NCI-H2107 (cell line): ENCODE measurements around the gene HNF4A.
"Not testable (repeated sequence)": the region's sequence is repeated elsewhere in the genome, so short reads cannot be mapped to it uniquely, and the experiment has no call there.

ENCODE experiments used
- DNase-seq: peaks from one replicate; lab custom pipeline; 2025; lab: John Stamatoyannopoulos, UW

HNF4A gene

DNA sequence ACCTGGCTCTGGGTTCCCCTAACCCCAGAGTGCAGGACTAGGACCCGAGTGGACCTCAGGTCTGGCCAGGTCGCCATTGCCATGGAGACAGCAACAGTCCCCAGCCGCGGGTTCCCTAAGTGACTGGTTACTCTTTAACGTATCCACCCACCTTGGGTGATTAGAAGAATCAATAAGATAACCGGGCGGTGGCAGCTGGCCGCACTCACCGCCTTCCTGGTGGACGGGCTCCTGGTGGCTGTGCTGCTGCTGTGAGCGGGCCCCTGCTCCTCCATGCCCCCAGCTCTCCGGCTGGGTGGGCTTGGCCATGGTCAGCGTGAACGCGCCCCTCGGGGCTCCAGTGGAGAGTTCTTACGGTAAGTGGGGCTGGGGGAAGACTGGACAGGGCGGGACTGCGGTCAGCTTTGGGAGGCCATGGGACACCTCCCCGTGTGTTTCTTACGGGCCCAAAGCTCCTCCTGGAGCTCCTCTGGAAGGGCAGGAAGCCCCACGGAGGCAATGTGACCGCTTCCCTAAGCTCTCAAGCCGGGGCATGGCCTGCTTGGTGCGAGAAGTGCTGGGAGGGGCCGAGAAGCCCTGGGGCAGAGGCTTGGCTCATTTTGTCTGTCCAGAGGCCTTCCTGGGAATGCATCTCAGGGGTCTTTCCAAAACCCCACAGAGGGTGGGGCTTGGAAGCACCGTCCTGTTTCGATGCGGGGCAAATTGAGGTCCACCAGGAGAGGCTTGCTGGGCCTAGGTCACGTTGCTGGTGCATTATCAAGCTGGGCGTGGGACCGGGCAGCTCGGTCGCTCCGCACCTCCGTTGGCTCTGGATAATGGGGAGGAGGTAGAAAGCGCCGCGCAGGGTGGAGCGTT, at the start of gene HNF4A:
TSS of gene HNF4A (plus strand) at position 202 of the 855 bp plus-strand sequence. CDS start at position 308, 106 bp downstream.
- no peak for DNase-seq

DNA sequence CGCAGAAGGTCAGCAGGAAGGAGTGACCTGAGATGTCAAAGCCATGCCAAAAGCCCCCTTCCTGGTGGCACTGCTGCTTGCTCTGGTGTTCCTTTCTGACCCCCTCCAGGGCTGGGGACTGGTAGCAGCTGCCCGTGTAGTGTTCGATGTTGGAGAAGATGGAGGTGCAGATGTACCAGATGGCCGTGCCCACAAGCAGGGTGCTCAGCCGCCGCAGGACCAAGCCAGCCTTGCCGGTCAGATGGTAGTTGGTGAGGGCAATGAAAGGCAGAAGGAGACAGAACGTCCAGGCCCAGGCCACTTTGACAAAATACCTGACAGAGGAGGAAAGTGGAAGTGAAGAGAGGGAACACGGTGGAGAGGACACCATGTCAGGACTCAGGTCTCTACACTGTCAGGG, 48.6 kb upstream of the HNF4A start:
- DNase-seq, result no peak

DNA sequence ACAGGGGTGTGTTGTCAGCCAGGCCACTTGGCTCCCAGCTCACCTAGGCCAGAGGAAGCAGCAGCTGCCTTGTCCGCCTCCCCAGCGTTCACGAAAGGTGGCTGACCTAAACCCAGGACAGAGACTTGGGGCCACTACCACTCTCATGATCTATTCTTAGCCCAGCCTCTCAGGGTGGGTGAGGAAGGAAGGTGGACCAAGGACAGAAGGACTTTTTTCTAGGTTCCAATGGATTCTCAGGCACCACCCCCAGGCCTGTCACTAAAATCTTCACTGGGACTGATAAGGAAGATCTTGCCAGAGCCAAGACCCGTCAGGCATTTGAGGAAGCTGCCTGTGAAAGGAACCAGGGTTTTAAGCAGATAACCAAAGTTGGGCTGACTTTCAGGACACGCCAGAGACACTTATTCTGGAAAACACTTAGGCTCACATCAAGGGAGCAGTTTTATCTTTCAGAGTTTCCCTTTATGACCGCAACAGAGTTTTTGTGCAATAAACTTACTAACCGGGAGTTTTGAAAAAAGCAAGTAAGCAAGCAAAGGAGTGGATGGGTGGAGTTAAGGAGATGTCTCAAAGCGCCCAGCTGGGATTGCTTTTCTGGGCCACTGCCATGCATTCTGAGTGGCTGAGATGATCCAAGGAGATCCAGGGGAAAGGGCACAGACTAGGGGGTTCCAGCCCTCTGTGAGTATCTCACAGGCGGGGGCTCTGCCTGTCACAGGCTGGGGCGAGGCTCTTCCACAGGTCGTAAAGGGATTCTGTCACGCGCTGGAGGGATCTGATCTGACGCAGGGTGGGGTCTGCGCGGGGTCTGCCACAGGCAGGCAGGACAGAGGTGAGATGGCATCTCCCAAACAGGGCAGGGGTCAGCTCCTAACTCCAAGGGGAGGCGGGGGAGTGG, 45.5 kb upstream of the HNF4A start:
- DNase-seq, result no peak

DNA sequence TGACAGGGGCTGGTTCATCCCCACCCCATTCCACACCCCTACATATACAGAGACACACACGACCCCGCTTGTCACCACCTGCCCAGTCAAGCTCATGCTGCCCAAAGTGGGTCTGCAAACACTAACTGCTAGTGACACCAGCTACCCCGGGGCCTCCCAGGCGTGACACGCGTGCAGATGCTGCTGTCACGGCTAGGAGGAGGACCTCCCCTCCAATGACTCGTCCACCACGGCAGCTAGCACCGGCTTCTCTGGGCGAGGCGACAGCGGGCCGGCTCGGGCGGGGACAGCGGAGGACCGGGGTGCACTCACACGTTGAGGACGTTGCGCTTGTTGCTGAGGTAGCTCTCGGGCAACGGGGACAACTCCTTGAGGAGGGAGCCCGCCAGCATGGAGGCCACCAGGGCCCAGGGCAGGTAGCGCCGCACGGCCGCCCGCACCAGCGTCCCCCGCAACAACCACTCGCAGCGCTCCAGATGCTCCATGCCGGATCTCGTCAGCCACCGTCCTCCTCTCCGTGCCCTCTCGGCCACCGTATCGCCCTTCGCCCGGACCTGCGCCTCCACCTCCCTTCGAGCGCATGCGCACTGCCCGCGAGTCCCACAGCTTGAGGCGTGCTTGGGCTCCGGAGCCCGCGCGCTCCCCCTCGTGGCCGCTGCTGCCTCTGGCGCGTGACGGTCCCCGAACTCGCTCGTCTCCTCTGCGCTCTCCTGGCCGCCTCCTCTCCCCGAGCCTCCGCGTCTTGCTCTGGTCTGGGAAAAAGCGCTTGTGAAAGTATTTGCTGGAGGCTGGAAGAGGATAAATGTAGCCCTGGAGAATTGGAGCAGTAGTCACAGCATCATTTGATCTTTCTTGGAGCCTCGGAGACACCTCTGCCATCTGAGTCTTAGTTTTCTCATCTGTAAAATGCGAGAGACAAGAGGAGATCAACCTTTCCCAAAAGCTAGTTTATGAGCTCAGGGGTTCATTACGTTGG, 44.5 kb upstream of the HNF4A start, which contains the start of gene FITM2:
TSS of gene FITM2 (minus strand) at position 539 of the 976 bp plus-strand sequence. CDS start at position 485, 54 bp downstream.
- peak; percentile 84 for DNase-seq

DNA sequence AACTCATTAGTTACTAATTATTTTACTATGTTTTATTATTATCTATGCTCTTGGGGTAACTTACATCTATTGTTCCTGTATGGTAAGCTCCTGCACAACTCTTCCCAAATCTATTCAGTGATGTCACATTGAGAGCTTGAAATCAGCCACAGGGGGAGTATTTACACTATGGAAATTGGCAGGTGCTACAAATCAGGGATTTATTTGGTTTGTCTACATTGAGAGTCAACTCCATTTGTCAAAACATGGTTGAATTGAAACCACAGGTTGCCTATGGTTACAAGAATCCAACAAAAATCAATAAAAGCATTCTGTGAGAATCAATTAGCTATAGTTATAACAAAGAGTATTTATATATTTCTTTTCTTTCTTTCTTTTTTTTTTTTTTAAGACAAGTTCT, 40.6 kb upstream of the HNF4A start:
- no peak for DNase-seq

DNA sequence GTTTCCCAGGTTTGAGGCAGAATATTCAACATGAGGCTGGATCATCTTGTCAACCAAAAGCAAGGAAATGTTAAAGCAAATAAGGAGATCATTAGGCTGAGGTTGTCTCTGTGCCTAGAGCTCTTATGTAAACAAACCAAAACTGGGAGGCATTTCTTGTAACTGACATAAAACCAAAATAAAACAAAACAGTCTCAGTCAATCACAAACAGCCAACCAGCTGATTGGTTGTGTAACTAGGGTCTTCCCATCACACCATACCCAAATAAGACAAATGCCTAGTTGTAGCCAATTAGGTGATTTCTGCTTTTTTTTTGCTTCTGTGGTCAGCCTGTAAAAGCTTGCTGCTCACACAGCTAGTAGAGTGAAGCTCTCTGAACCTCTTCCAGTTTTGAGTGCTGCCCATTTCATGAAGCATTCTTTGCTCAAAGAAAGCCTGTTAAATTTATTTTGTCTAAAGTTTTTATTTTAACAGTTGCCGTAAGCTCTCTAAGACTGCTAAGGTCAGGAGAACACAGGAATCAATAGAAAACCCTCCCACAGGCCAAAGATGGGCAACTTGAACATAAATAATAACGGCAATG, 35.6 kb upstream of the HNF4A start:
- DNase-seq, result no peak

DNA sequence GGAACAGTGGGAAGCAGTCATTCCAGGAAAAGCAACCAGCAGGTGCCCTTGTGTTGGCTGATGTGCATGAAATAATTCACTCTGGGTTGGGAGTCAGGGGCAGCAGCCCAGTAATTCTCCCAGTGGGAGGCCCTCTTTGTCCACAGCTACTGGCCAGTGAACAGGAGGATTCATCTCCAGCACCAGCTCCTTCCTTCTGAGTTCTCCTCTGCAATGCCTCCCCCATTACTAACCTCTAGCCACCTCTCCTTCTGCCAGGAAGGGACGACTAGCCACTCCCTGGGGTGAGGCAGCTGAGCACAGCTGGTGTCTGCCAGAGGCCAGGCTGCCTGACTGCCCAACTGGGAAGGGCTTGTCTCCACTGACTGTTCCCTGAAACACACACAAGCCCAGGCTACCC, 31.2 kb upstream of the HNF4A start:
- DNase-seq, result no peak

DNA sequence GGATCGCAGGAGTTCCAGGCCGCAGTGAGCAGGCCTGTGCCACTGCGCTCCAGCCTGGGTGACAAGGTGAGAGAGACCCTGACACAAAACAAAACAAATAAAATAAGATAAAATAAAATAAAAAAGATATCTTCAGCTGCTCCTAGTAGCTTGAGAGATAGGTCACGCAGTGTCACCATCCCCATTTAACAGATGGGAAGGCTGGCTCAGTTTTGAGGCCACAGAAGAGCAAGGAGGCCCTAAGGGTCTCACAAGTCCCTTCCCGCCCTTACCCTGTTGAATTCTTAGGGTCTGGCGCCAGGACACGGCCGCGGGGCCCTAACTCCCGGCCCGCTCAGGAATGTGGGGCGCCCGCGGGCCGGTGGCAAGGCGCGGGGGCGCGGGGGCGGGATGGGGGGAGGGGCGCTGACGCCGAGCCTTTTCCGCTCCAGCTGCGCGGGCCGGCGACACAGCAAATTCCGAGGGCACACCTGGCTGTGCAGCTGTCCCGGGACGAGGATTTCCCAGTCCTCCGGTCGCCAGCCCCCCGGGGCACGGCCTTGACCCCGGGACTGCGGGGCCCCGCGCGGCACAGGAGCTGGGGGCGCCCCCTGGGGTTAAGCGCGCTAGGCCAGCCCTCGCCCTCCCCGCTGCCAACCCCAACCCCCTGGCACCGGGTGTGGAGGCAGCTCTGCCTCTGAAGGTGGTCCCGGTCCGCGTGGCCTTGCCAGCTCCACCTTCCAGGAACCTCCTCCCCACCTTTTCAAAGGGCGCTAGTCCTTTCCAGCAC, 28.9 kb upstream of the HNF4A start:
- DNase-seq, result no peak

DNA sequence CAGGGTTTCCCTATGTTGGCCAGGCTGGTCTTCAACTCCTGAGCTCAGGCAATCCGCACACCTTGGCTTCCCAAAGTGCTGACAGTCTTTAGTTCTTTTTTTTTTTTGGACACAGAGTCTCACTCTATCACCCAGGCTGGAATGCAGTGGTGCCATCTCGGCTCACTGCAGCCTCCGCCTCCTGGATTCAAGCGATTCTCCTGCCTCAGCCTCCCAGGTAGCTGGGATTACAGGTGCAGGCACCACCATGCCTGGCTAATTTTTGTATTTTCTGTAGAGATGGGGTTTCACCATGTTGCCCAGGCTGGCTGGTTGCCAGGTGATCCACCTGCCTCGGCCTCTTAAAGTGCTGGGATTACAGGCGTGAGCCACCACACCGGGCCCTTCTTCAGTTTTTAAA, 27.8 kb upstream of the HNF4A start:
- DNase-seq, result not testable (repeated sequence)

DNA sequence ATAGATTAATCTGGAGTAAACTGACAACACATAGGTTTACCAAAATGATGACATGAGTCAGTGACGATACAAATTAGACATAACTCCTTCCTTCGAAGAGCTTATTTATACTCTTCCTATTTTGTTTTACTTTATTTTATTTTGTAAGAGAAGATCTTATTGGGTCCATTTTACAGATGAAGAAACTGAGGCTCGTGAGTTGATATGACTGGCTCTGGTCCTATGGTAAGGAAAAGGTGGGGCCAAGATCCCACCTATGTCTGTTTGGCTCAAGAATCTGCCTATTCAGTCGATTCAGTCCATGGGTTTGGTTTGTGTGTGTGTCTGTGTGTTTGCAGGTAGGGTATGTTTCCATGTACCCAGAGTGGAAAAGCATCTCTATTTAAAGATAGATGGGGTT, 27.1 kb upstream of the HNF4A start:
- no peak for DNase-seq

DNA sequence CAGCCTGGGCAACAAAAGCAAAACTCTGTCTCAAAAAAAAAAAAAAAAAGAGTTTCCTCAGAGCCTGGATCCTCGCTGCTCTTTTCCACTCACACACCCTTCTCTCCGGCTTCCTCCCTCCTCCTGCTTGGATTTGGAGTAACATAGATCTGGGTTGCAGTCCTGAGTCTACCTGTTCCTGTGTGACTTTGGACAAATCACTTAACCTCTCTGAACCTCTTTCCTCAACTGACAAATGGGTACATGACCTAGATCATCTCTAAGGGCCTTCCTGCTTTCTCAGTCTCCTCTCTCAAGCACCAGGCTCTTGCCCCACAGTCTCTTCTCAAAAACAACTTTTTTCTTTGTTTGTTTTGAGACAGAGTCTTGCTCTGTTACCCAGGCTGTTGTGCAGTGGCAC, 24.3 kb upstream of the HNF4A start:
- DNase-seq, result no peak

DNA sequence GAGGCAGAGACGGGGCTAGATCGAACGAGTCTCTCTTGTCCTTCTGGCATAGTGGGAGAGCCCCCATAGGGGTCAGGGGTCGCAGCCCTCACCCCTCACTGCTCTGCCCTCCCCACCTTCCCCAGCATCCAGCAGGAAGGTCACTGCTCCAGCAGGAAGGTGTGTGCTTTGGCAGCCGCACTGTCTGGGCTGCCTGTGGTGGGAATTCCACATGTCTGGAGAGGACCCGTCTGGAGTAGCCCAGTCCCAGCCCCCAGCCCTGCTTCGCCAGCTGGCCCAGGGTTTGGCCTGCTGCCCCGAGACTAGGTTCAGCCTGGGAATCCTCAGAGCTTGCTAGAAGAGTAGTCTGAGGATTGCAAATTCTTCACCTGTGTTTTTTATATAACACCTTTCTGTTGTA, 21.2 kb upstream of the HNF4A start:
- no peak for DNase-seq

DNA sequence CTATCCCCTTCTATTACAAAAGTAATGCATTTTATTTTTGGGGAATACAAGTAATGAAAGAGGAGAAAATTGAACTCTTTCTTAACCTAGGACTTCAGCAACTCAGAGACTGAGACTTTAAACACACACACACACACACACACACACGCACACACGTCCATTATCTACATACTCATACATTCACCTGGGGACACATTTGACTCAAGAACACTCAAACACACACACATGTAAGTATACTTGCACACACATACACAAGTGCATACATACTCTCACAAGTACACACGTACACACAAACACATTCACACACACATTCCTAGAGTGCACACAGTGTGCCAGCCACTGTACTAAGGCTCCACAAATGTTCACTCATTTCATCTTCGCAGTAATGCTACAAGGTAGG, 20.8 kb upstream of the HNF4A start:
- DNase-seq, result no peak

DNA sequence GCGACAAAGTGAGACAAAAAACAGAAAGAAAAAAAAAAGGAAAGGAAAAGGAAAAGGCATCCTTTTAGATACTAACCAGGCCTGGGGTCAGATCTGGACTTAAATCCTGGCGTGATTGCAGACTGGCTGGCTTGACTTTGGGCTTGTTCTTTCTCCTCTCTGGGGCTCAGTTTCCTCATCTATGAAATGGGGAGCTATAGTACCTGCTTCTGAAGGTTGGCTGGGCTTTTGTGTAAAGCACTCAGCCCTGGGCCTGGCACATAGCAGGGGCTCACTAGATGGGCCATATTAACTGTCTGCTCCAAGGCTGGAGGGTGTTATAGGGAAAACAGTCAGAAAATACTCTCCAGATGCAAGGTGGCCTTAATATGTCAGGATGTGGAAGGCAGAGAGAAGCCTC, 19.8 kb upstream of the HNF4A start:
- no peak for DNase-seq

DNA sequence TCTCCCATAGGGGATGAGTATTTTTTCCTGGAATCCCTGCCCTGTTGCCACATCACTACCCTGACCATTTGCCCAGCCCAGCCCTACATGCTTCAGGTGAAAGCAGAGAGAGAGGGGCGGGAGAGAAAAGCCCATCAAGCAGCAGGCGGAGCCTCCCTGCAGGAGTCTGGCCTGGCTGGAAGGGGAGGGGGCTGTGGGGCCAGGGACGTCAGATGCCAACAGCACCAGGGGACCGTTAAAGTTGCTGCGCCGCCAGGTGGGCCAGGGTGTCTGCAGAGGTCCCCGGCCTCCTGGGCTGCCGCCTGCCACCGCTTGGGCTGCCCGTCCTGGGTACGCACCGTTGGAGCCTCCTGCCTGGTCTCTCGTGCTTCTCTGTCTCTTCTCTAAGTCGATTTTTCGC, 19.4 kb upstream of the HNF4A start:
- DNase-seq, result no peak

DNA sequence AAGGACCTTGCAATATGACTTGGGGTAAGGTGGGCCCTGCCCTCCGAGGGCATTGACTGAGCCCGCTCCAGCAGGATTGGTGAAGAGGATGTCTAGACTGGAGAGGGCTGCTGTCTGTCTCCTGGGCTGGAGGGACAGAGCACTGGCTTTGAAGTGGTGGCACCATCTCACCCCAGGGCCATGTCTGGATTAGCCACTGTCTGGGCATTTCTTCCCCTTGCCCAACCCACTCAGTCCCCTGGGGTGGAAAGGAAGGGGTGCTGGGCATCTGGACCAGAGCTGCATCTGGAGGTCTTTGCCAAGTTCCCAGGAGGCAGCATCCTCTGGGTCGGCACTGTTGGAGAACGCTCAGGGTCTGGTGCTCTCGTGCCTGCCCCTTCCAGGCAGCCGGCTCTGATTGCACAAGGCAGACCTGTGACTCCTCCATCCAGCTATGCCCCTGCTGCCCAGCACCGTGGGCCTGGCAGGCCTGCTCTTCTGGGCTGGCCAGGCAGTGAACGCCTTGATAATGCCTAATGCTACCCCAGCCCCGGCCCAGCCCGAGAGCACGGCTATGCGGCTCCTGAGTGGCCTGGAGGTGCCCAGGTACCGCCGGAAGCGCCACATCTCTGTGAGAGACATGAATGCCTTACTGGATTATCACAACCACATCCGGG, 18.6 kb upstream of the HNF4A start, which contains the start of gene R3HDML:
TSS of gene R3HDML (plus strand) at position 319 of the 656 bp plus-strand sequence. CDS start at position 434, 115 bp downstream.
- DNase-seq, result no peak

DNA sequence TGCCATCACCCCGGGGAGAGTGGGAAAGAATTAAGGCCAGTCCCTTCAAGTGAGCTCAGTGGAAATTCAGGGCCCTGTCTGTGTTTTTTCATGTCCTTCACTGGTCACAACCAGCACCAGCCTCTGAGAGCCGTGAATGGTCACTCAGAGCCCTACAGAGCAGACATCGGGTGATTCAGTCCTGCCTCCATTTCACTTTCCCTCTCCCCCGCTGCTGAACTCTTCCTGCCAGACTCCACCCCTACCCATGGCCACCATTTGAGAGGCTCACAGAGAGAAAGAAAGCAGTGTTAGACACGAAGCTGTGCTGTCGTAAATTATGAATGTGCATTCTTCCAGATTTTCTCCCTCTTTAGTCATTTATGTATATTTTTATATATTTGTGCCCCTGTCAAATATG, 13.3 kb upstream of the HNF4A start:
- DNase-seq, result no peak

DNA sequence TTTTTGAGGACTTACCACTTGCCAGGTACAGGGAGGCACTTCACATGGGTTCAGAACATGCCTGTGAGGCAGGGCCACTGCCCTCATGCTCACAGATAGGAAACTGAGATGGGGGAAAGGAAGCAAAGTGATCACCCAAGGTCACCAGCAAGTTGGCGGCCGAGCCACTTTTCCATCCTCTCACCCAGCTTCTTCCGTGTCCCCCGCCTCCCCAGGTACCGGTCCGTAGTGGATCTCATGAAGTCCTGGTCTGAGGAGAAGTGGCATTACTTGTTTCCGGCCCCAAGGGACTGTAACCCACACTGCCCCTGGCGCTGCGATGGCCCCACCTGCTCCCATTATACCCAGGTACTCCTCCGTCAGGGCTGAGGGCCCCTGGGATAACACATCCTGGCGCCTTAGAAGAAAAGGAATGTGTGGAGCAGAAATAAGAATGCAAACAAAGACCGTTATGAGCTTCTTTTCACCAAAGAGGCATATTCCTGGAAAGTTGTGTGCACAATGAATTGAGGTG, 12.3 kb upstream of the HNF4A start:
- DNase-seq, result no peak

DNA sequence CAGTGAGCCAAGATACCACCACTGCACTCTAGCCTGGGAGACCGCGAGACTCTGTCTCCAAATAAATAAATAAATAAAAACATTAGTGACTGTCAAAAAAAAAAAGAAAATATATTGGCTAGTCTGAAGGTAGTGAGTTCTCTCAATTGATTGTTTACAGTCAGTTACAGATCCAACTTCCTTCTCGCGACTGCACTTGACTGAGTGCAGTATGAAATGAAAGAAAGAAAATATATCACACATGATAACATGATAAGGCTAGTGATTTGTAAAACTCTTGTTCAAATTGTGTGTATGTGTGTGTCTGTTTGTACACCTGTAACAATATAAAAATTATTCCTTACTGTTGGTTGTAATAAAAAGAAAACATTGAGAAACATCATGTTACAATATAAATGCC, 10.8 kb upstream of the HNF4A start:
- no peak for DNase-seq

DNA sequence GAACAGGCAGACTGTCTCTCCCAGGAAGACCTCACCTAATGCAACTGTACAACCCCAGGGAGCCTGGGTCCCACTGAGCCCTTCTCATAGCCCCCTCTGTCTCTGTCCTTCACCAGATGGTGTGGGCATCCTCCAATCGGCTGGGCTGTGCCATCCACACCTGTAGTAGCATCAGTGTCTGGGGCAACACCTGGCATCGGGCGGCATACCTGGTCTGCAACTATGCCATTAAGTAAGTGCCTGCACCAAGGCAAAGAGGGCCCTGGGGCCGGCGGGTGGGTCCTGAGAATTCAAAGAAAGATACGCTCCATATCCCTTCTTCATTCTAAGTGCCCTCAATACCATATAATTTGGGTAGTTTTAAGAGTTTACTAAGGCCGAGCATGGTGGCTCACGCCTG, 10.4 kb upstream of the HNF4A start:
- DNase-seq, result no peak
